ENCODE measurements around the gene TNS1. TPM values are rescaled to one million over a fixed set of nuclear protein-coding genes. Genes with fewer than 3 reads are reported as not detected.
A peak's percentile ranks its signal among the peaks of the same experiment; 100 is the strongest.

TNS1 gene
- total and polyA plus RNA-seq, 8 donors, result 139 to 327 (median 159) TPM

DNA sequence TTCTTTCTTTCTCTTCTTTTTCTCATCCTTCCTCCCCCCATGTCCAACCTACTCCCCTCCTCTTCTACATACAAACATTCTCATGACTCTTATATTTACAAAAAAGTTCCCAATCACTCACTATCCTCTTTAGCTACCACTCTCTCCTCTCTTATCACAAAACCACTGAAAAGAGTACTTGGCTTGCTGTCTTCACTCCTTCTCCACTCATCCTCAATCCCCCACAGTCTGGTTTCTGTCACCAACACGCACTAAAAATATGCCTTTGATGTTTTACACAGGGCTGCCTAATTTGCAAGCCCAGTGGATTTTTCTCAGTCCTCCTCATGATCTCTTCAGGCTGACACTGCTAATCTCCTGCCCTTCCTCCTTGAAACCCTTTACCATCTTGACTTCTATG is 159.5 kb downstream of the TNS1 start:
- H3K4me3 ChIP-seq, result no peak overlapping the region
- no peaks in the 10 kb centered on the region for H3K27me3 ChIP-seq
- DNase-seq, result peak in 2 of 4 donors; percentile 92 to 93
- TF ChIP-seq CTCF (IDR thresholded peaks at IDR 0.05), result no peak
- intact Hi-C loops (cut with DNase I), result no loop called here
- peaks cover 7 to 46% of the 10 kb centered on the region in 2 donors for H3K36me3 ChIP-seq
- peak; percentile 2 for ATAC-seq
- H3K9me3 ChIP-seq, result peaks cover 0 to 6% of the 10 kb centered on the region in 2 donors
- peak overlapping the region; percentile 50 to 61 for H3K27ac ChIP-seq
- peaks cover 27 to 69% of the 10 kb centered on the region in 2 donors for H3K4me1 ChIP-seq

DNA sequence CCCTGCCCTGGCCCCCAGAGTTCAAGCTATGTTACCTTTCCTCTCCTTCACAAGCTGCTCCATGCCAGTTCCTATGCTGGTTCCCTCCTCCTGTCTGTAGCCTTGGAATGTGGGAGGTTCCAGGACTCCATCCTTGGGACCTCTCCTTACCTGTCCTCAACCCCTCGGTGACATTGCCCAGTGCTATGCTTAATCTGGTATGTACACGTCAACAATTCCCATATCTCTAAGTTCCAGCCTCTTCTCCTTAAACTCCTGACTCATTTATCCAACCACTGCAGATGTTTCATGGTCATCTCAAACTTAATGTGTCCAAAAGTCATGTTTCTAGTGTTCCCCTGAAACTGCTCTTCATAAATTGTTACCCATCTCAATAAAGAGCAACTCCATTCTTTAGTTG is 160.8 kb downstream of the TNS1 start:
- no peak for TF ChIP-seq CTCF (IDR thresholded peaks at IDR 0.05)
- peaks cover 0 to 33% of the 10 kb centered on the region in 2 donors for H3K36me3 ChIP-seq
- no peak overlapping the region for H3K4me3 ChIP-seq
- H3K4me1 ChIP-seq, result peaks cover 34 to 69% of the 10 kb centered on the region in 2 donors
- intact Hi-C loops (cut with DNase I), result no loop called here
- peak overlapping the region; percentile 20 to 50 for H3K27ac ChIP-seq
- DNase-seq (no peak), ATAC-seq (no peak)
- no peaks in the 10 kb centered on the region for H3K27me3 ChIP-seq
- peaks cover 0 to 6% of the 10 kb centered on the region in 2 donors for H3K9me3 ChIP-seq

- DNase-seq, result no peak
- Histone ChIP-seq H3K4me3 (no peak overlapping the region), H3K36me3 (peaks cover under 1 to 26% of the 10 kb centered on the region in 2 donors), H3K27ac (peak overlapping the region in 1 of 2 donors; percentile 50), H3K4me1 (peaks cover 38 to 69% of the 10 kb centered on the region in 2 donors), H3K27me3 (no peaks in the 10 kb centered on the region), H3K9me3 (peaks cover 0 to 6% of the 10 kb centered on the region in 2 donors)
- no peak for ATAC-seq
- intact Hi-C loops (cut with DNase I), result no loop called here
- no peak for TF ChIP-seq CTCF (IDR thresholded peaks at IDR 0.05)
Measured at GRCh38 chr2:217840522-217840921, 162.3 kb downstream of the TNS1 start.

GRCh38 chr2:217839750-217840107 is 163.1 kb downstream of the TNS1 start:
- Histone ChIP-seq H3K27ac (peak overlapping the region; percentile 33 to 50), H3K4me3 (no peak overlapping the region), H3K9me3 (peaks cover 0 to 1% of the 10 kb centered on the region in 2 donors), H3K4me1 (peaks cover 38 to 73% of the 10 kb centered on the region in 2 donors), H3K36me3 (peaks cover 4 to 26% of the 10 kb centered on the region in 2 donors), H3K27me3 (no peaks in the 10 kb centered on the region)
- DNase-seq, result no peak
- TF ChIP-seq CTCF (IDR thresholded peaks at IDR 0.05), result no peak
- no peak for ATAC-seq
- intact Hi-C loops (cut with DNase I), result no loop called here

DNA sequence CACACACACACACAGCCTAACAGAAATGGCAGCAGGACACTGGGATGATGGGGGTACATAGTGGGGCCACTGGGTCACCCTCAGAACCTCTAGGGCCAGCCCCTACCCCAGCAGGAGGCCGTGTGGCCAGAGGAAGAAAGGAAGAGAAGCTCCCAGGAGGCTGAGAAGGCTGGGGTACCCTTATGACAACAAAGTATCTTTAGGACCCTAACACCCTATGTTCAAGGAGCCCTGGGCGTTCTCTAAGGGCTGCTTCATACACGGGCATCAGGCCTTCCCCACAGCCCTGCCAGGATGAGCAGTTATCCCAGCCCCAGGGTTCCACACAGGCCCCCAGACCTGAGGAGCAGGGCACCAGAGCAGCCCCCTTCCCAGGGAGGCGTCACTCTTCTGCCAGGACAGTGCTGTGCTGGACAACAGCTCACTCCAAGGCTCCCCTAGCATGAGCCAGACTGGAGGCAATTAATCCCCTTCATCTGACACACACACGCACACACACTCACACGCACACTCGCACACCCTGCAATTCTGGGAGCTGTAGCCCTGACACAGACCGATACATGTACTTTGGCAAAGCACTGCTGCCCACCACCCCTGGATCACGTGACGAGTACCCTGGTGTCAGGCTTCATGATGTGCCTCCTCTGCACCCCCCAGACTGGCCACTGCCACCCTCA is 163.6 kb downstream of the TNS1 start:
- intact Hi-C loops (cut with DNase I), result no loop called here
- Histone ChIP-seq H3K27me3 (no peaks in the 10 kb centered on the region), H3K36me3 (peaks cover 4 to 31% of the 10 kb centered on the region in 2 donors), H3K4me3 (no peak overlapping the region), H3K4me1 (peaks cover 38 to 75% of the 10 kb centered on the region in 2 donors), H3K27ac (peak overlapping the region in 1 of 2 donors; percentile 33), H3K9me3 (no peaks in the 10 kb centered on the region)
- TF ChIP-seq CTCF (IDR thresholded peaks at IDR 0.05), result no peak
- DNase-seq (no peak), ATAC-seq (no peak)
